ENCODE results near the gene MCF2L.

MCF2L gene

GRCh38 chr13:112943309-112944125, 25.5 kb upstream of the MCF2L start:
- peak; percentile 2 for DNase-seq

DNA sequence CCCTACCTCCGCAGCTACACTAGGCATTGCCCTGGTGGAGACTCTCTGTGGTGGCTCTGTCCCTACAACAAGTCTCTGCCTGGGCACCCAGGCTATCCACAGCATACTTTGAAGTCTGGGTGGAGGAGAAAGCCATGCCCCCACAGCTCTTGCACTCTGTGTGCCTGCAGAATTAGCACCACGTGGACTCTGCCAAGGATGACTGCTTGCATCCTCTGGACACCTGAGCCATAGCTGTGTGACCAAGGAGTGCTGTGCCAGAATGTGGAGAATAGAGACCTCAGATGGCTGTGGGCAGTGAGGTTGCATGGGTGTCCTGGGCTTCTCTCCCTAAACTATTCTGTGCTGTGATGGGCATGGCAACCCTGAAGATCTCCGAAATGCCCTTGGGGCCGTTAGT, 21.2 kb upstream of the MCF2L start:
- DNase-seq = no peak

GRCh38 chr13:112951674-112952371, 17.2 kb upstream of the MCF2L start:
- DNase-seq = no peak

DNA sequence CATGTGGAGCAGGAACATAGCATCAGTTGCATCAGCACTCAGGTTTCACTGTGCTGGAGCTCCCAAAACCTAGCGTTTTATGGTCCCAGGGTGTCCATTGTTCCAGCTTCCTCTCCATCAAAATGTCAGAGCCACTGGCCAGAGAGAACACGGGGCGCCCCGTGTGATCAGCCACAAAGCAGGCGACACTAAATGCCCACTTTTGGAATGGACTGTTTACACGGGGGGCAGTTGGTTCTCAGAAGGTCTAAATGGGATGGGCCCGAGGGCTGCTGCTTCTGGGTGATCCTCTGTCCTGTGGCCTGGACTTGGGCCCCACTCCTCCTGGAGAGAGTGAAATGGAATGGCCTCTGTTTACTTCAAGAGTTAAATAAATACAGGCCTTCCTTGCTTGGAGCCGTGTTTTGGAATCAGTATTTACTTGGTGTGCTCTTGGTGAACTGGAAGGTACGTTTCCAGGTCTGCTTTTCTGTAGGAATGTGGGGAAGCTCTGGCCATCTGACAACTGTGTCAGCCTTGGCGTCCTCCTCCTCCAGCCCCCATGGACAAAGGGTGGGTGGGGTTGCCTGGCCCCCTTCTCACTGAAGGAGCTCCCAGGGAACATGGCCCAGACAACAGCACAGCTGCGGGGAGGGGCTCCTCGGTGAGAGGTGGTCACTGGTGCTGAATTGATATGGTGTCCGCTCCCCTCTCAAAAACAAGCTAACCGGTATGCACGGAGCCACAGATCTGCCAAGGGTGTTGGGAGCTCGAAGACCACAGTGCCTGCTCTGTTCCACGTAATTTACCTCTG, 16.1 kb upstream of the MCF2L start:
- no peak for DNase-seq

- DNase-seq = no peak
Measured at GRCh38 chr13:112953591-112954487, 15.2 kb upstream of the MCF2L start.

GRCh38 chr13:112954488-112955270, 14.3 kb upstream of the MCF2L start:
- DNase-seq = no peak

- no peak for DNase-seq
Measured at GRCh38 chr13:112955271-112955937, 13.6 kb upstream of the MCF2L start.

- DNase-seq = no peak
Measured at GRCh38 chr13:112955956-112956355, 13.1 kb upstream of the MCF2L start.

DNA sequence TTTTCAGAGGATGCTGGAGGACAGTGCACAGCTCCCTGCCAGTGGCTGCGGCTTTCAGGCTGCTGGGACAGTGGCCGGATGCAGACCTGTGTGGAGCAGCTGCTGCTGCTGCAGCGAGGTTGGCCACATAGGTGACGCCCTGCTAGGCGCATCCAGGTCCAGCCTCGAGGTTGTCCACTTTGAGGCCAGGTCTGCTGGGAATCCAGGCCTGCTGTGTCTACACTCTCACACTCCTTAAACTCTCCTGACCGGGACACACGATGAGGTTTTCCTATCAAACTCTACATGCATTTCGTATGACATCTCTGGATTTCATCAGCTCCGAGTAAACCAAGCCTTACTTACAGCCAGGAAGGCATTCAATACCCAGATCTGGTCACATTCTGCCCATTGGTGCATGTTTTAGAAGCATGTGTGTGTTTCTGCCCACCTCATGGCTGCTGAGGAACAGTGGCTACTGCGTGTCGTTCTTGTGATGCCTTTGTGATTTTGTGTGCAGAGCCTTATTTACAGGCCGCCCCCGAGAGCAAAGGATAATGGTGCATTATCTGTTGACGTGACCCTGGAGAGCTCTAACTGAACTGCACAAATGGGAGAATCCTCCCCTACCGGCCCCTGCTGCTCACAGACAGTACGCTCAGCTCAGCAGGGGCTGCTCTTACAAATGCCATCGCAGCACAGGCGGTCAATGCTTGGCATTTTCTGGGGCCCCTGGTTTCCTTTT, 12.3 kb upstream of the MCF2L start:
- peak; percentile 47 for DNase-seq

DNA sequence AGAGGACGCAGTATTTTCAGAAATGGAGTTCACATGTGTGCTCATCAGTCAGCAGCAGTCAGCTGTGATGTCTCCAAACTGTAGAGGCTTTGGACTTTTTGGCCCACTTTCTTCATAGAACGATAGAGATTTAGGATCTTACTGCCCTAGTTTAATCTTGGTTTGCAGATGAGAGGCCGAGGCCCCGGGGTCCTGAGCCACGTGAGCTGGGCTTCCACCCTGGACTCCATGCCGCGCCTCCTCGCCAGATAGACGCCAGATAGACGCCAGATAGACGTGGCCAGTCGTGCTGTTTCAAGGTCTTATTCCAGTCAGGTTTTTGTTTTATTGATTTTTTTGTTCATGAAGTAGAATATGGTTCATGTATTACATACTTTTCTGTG, 11.7 kb upstream of the MCF2L start:
- DNase-seq = no peak

- no peak for DNase-seq
Measured at GRCh38 chr13:112958127-112958989, 10.7 kb upstream of the MCF2L start.

GRCh38 chr13:112959206-112959605, 9.8 kb upstream of the MCF2L start:
- no peak for DNase-seq

- DNase-seq = no peak
Measured at GRCh38 chr13:112959701-112960542, 9.1 kb upstream of the MCF2L start.

- DNase-seq = no peak
Measured at GRCh38 chr13:112960706-112961105, 8.3 kb upstream of the MCF2L start.

DNA sequence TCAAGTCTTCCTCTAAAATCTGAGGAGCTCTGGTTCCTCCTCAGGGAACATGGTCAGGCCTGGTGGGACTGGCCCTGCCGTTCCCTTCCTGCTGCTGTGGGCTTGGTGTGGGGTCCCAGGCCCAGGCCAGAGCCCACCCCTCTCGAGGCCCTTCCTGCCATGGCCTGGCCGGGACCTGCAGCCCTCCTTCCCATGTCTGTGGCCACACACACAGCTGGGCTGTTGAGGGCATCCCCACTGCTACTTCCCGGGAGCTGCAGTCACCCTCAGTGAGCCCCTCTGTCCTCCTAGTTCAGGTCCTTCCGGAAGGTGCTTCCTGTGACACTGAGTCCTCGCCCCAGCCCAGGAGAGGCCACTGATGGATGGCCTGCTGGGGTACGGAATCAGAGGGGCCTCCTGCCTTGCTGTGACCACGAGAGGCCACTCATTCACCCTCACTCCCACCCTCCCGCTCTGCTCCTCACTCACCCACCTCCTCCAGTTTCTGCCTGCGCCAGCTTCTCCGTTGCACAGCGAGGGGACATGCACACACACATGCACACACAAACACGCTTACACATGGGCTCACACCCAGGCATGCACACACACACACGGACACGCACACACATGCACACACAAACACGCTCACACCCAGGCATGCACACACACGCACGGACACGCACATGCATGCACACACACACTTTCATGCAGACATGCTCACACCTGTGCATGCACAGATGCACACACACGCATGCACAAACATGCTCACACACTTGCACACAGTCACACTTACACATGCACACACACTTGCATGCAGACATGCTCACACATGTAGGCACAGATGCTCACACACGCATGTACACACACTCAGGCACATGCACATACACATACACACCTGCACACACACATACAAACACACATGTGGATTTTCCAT, 7.3 kb upstream of the MCF2L start:
- no peak for DNase-seq

DNA sequence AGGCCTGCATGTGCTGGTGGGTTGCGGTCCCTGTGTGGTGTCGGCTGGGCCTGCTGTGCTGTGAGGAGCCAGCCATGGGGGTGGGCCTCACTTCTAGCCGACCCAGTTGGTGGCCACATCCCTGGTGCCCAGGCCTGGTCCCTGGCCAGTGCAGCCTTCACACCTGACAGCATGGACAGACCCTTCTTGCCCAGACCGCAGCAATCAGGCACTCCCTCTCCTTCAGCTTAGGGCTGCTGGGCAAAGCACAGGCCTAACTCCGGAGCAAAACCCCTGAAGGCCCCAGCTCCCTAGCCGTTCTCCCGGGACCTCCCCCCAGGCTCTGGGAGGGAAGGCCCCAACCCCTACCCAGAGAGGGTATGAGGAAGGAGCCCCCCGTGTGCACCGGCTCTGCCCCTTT, 6.6 kb upstream of the MCF2L start:
- DNase-seq = no peak

GRCh38 chr13:112962911-112963625, 5.9 kb upstream of the MCF2L start:
- DNase-seq = no peak
